Spleen (tissue), 11 donors: ENCODE data around the gene CCDC148. TPM values are rescaled to one million over a fixed set of nuclear protein-coding genes. Genes with fewer than 3 reads are reported as not detected.

Source experiments
- DNase-seq: peaks from one replicate; pipeline ENCODE4 v3.0.0-alpha.2; 2020
- H3K27ac ChIP-seq, 8 donors: fragments of 200-600 bp; sonication (generic) in 7 of 8; 1 replicate in 4 of 8; 2 replicates in 4 of 8; pipeline versions ENCODE4 v1.5.0 to v1.8.0; 2016 to 2021; ENCODE audit warnings: inconsistent platforms in 4 of 8, mild to moderate bottlenecking in 4 of 8, moderate library complexity in 1 of 8
- H3K27me3 ChIP-seq, 7 donors: fragments of 200-600 bp; sonication (generic) in 6 of 7; replicated peaks in 1 of 7; 1 replicate in 4 of 7; 2 replicates in 3 of 7; pipeline versions ENCODE4 v1.5.0 to v1.8.0; 2016 to 2021; ENCODE audit warnings: inconsistent platforms in 3 of 7, mild to moderate bottlenecking in 1 of 7
- H3K36me3 ChIP-seq, 6 donors: fragments of 200-600 bp; sonication (generic) in 5 of 6; 1 replicate in 4 of 6; 2 replicates in 2 of 6; pipeline versions ENCODE4 v1.5.0 to v1.8.0; 2016 to 2021; ENCODE audit warnings: inconsistent platforms in 2 of 6
- H3K4me1 ChIP-seq, 6 donors: fragments of 200-600 bp; sonication (generic) in 5 of 6; 1 replicate in 3 of 6; 2 replicates in 3 of 6; pipeline versions ENCODE4 v1.5.0 to v1.8.0; 2016 to 2021; ENCODE audit warnings: inconsistent platforms in 3 of 6
- H3K4me3 ChIP-seq, 8 donors: fragments of 200-600 bp; sonication (generic) in 7 of 8; 1 replicate in 4 of 8; 2 replicates in 4 of 8; pipeline versions ENCODE4 v1.5.0 to v1.8.0; 2016 to 2021; ENCODE audit warnings: inconsistent platforms in 4 of 8, mild to moderate bottlenecking in 4 of 8, moderate library complexity in 2 of 8
- H3K9me3 ChIP-seq, 8 donors: fragments of 200-600 bp; sonication (generic) in 7 of 8; 1 replicate in 4 of 8; 2 replicates in 4 of 8; pipeline versions ENCODE4 v1.5.0 to v1.8.0; 2016 to 2021; ENCODE audit warnings: inconsistent platforms in 4 of 8
- CTCF ChIP-seq, 11 experiments: fragments of 200-600 bp in 7 of 11; fragments of 450-650 bp in 4 of 11; sonication (generic) in 4 of 11; IDR thresholded peaks in 8 of 11; conservative IDR thresholded peaks in 3 of 11; 1 replicate in 7 of 11; 2 replicates in 4 of 11; pipeline versions ENCODE4 v1.4.0 to v1.8.0; 2016 to 2021; ENCODE audit warnings: antibody characterized with exemption in 11 of 11, inconsistent platforms in 4 of 11, mild to moderate bottlenecking in 1 of 11
- POLR2A ChIP-seq, 3 donors: fragments of 450-650 bp; IDR thresholded peaks; one replicate each; pipeline ENCODE4 v1.5.1; 2017; ENCODE audit warnings: antibody characterized with exemption in 3 of 3, mild to moderate bottlenecking in 1 of 3
- POLR2AphosphoS5 ChIP-seq, 3 donors: sonication (generic); formaldehyde crosslinking; IDR thresholded peaks; one replicate each; pipeline ENCODE4 v1.5.1; 2017; ENCODE audit warnings: antibody characterized with exemption in 3 of 3
- WGBS, 5 donors: extraction: QIAGEN DNeasy Blood & Tissue Kit in 3 of 5; methylation state at CpG; one replicate each; pipeline versions ENCODE4 v1.1.5 to v1.1.7; 2013 to 2018; 5-methylcytosine and 5-hydroxymethylcytosine counted together
- intact Hi-C: fragments of 100-400 bp; cut with DNase I; formaldehyde crosslinking; loops from one replicate; pipeline ENCODE4 v1.15.0; 2023; ENCODE audit warnings: low total_unique reads
- polyA plus RNA-seq, 3 donors: library from polyadenylated mRNA; stranded (reverse); fragments of 200-250 nt; gene quantifications; one replicate each; pipeline ENCODE4 v1.2.1, GENCODE V29; 2013
- total RNA-seq, 7 donors: library from RNA; depleted of rRNA in 3 of 7; stranded (reverse); fragments of >200 nt in 3 of 7; fragmentation: NEBNext Ultra II Directional in 4 of 7; extraction: Animal tissue kit (Norgen Biotek cat#: 25700) in 4 of 7; gene quantifications; one replicate each; pipeline versions ENCODE4 v1.1.0 to v1.2.1, GENCODE V29; 2016 to 2021
- donor health status: healthy with polysubstance abuse.
- donor health status: DM: no; HTN: no; CAD: no; lungs with moderate emphysema.
- donor health status: DM: no; HTN: no; CAD: no.
- donor health status: Bipolar disorder and iron deficiency.
- donor health status: healthy.
- donor health status: DM: no; HTN: no; CAD: no.
- donor health status: DM: yes; HTN: yes; CAD: no.

The CCDC148 gene
- total and polyA plus RNA-seq, 10 donors: 0.07 to 0.79 (median 0.46) TPM

DNA sequence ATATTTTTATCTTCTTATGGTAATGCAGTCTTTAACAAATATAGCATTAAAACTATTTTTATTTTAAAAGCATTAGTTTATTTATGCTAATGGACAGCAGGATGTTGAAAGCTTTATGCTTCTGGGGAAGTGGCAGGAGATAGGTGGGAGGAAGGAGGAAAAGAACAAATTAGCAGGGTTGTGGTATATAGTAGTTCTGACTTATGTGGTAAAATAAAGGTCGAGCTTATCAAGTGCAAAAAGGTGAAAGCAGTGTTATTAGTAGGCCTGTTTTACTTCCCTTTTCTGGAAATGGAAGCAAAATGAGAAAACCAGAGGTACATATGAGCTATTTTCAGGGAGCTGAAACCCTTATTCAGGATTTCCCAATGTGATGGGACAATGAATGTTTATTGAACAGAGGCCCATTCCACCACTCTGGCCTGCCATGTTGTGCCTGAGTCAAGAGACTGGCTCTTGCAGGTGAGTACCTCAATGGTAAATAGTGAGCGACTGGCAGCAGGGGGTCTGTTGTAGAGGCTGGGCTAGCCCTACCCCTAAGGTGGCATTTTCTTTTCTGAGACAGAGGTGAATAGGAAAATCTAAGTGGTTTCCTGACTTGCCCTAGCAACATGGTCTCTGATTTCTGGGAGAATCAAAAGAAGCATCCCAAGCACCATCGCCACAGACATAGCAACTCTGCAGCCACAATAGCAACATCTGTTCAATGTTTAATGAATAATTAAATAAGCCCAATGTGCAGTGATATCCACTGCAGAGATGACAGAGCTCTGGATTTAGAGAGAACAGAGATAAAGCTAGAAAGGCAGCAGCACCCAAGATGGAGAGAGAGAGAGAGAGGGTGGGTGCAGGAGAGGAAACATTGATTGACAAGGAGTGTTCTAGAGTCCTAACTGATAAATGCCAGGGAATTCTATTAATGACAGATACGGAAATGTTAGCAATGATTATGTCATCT is 235.2 kb downstream of the CCDC148 start:
- no peak for DNase-seq
- 77 to 83% (median 80%) methylated on average over 4 of the region's 4 CpGs for WGBS, 5 donors
- TF ChIP-seq POLR2A (IDR thresholded peaks at IDR 0.05) (no peak), POLR2AphosphoS5 (IDR thresholded peaks at IDR 0.05) (no peak), CTCF (IDR thresholded peaks at IDR 0.05 in 8 of 11, conservative IDR thresholded peaks at IDR 0.05 in 3 of 11) (no peak)
- no peaks in the 10 kb centered on the region for H3K27me3 ChIP-seq
- H3K36me3 ChIP-seq: no peaks in the 10 kb centered on the region
- no peaks in the 10 kb centered on the region for H3K9me3 ChIP-seq
- intact Hi-C loops: no loop called here
- H3K4me1 ChIP-seq: peaks cover 0 to 43% (median 15%) of the 10 kb centered on the region in 6 donors
- H3K27ac ChIP-seq: no peak overlapping the region
- no peak overlapping the region for H3K4me3 ChIP-seq

DNA sequence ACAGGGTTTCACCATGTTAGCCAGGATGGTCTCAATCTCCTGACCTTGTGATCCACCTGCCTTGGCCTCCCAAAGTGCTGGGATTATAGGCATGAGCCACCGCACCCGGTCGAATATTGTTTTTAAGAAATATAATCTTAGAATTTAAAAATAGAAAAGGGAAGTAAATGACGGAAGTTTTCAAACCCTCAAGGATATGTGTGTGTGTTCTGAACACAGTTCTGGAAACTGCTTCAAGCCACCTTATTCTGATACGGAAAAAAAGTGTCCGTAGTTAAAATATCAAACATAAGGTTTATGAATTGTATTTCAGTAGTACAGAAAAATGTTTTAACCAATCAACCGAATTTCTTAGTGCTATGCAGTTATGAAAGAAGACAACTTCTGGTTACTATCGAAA is 239.0 kb downstream of the CCDC148 start:
- Histone ChIP-seq H3K27ac (peak overlapping the region in 4 of 8 donors; percentile 17 to 63 (median 40)), H3K4me1 (peaks cover 3 to 66% (median 29%) of the 10 kb centered on the region in 6 donors), H3K9me3 (no peaks in the 10 kb centered on the region), H3K4me3 (no peak overlapping the region), H3K36me3 (no peaks in the 10 kb centered on the region), H3K27me3 (no peaks in the 10 kb centered on the region)
- 17 to 25% (median 21%) methylated on average over 8 of the region's 8 CpGs for WGBS, 5 donors
- no peak for DNase-seq
- intact Hi-C loops: no loop called here
- TF ChIP-seq POLR2AphosphoS5 (IDR thresholded peaks at IDR 0.05) (no peak), CTCF (IDR thresholded peaks at IDR 0.05 in 8 of 11, conservative IDR thresholded peaks at IDR 0.05 in 3 of 11) (no peak), POLR2A (IDR thresholded peaks at IDR 0.05) (no peak)

DNA sequence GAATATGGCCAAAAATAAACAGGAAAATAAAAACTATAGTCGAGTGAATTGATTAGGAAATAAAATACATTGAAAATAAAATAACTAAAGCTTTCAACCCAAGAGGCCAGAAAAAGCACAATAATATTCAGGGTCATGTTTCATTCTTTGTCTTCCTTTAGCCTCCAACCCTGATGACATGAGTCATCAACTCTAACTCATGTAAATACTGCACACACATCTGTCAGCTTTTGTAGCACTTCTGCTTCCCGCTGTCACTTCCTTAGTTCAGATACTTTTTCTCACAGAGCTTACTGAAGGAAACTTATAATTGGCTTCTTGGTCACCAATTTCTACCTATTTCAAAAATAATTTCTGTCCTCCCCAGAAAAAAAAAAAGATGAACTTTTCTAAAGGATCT is 242.1 kb downstream of the CCDC148 start:
- no peak for TF ChIP-seq CTCF (IDR thresholded peaks at IDR 0.05 in 8 of 11, conservative IDR thresholded peaks at IDR 0.05 in 3 of 11)
- TF ChIP-seq POLR2AphosphoS5 (IDR thresholded peaks at IDR 0.05): no peak
- no peak for TF ChIP-seq POLR2A (IDR thresholded peaks at IDR 0.05)
- DNase-seq: no peak
- Histone ChIP-seq H3K9me3 (no peaks in the 10 kb centered on the region), H3K36me3 (no peaks in the 10 kb centered on the region), H3K4me1 (peaks cover 3 to 46% (median 24%) of the 10 kb centered on the region in 6 donors), H3K27me3 (no peaks in the 10 kb centered on the region), H3K4me3 (no peak overlapping the region), H3K27ac (peak overlapping the region in 7 of 8 donors; percentile 53 to 77 (median 68))
- intact Hi-C loops: no loop called here
- 16 to 25% (median 20%) methylated on average over 2 of the region's 2 CpGs for WGBS, 5 donors

- Histone ChIP-seq H3K27me3 (no peaks in the 10 kb centered on the region), H3K27ac (peak overlapping the region in 6 of 8 donors; percentile 58 to 77 (median 71)), H3K36me3 (no peaks in the 10 kb centered on the region), H3K4me3 (no peak overlapping the region), H3K9me3 (no peaks in the 10 kb centered on the region), H3K4me1 (peaks cover 3 to 43% (median 21%) of the 10 kb centered on the region in 6 donors)
- intact Hi-C loops: no loop called here
- 43 to 58% (median 48%) methylated on average over 2 of the region's 2 CpGs for WGBS, 5 donors
- no peak for DNase-seq
- no peak for TF ChIP-seq POLR2AphosphoS5 (IDR thresholded peaks at IDR 0.05)
- TF ChIP-seq CTCF (IDR thresholded peaks at IDR 0.05 in 8 of 11, conservative IDR thresholded peaks at IDR 0.05 in 3 of 11): no peak
- no peak for TF ChIP-seq POLR2A (IDR thresholded peaks at IDR 0.05)
These were observed 242.8 kb downstream of the CCDC148 start for GRCh38 chr2:158213773-158214172.
